ENCODE measurements around the gene HNRNPC.
"Not testable (repeated sequence)": the region's sequence is repeated elsewhere in the genome, so short reads cannot be mapped to it uniquely, and the experiment has no call there.

The HNRNPC gene

GRCh38 chr14:21244544-21244943 is 24.7 kb downstream of the HNRNPC start:
- DNase-seq (ENCODE audit: low read depth), result peak; percentile 83

GRCh38 chr14:21241218-21241819 is 27.9 kb downstream of the HNRNPC start:
- peak; percentile 34 for DNase-seq (ENCODE audit: low read depth)

GRCh38 chr14:21240417-21240816 is 28.8 kb downstream of the HNRNPC start:
- no peak for DNase-seq (ENCODE audit: low read depth)

GRCh38 chr14:21238823-21239518 is 30.3 kb downstream of the HNRNPC start:
- DNase-seq (ENCODE audit: low read depth), result no peak

GRCh38 chr14:21236948-21237797 is 32.1 kb downstream of the HNRNPC start:
- no peak for DNase-seq (ENCODE audit: low read depth)

GRCh38 chr14:21234112-21234511 is 35.1 kb downstream of the HNRNPC start:
- peak; percentile 50 for DNase-seq (ENCODE audit: low read depth)

GRCh38 chr14:21233457-21234076 is 35.7 kb downstream of the HNRNPC start:
- DNase-seq (ENCODE audit: low read depth), result no peak

- no peak for DNase-seq (ENCODE audit: low read depth)
These were observed 38.1 kb downstream of the HNRNPC start for GRCh38 chr14:21231020-21231652.

- DNase-seq (ENCODE audit: low read depth), result no peak
These were observed 39.4 kb downstream of the HNRNPC start for GRCh38 chr14:21229821-21230220.

GRCh38 chr14:21227981-21228380 is 41.3 kb downstream of the HNRNPC start:
- DNase-seq (ENCODE audit: low read depth), result no peak

GRCh38 chr14:21227150-21227549 is 42.1 kb downstream of the HNRNPC start:
- no peak for DNase-seq (ENCODE audit: low read depth)

- no peak for DNase-seq (ENCODE audit: low read depth)
These were observed 42.8 kb downstream of the HNRNPC start for GRCh38 chr14:21226467-21226866.

- DNase-seq (ENCODE audit: low read depth), result not testable (repeated sequence)
These were observed 44.1 kb downstream of the HNRNPC start for GRCh38 chr14:21225164-21225563.

- peak; percentile 73 for DNase-seq (ENCODE audit: low read depth)
These were observed 48.3 kb downstream of the HNRNPC start for GRCh38 chr14:21220874-21221477.

- DNase-seq (ENCODE audit: low read depth), result peak; percentile 67
These were observed 49.6 kb downstream of the HNRNPC start for GRCh38 chr14:21219561-21220111.

- DNase-seq (ENCODE audit: low read depth), result no peak
These were observed 50.1 kb downstream of the HNRNPC start for GRCh38 chr14:21219120-21219519.

GRCh38 chr14:21215879-21216251 is 53.4 kb downstream of the HNRNPC start:
- no peak for DNase-seq (ENCODE audit: low read depth)

- no peak for DNase-seq (ENCODE audit: low read depth)
These were observed 53.9 kb downstream of the HNRNPC start for GRCh38 chr14:21215130-21215878.

- DNase-seq (ENCODE audit: low read depth), result no peak
These were observed 55.6 kb downstream of the HNRNPC start for GRCh38 chr14:21213652-21214051.

GRCh38 chr14:21212824-21213223 is 56.4 kb downstream of the HNRNPC start:
- DNase-seq (ENCODE audit: low read depth), result not testable (repeated sequence)

- DNase-seq (ENCODE audit: low read depth), result no peak
These were observed 57.7 kb downstream of the HNRNPC start for GRCh38 chr14:21211509-21211908.

Data from amniotic epithelial cell (primary cell).